Sciatic nerve (tissue), 2 donors: ENCODE measurements around the gene TADA3. TPM values are rescaled to one million over a fixed set of nuclear protein-coding genes. Genes with fewer than 3 reads are reported as not detected.

ENCODE experiments used
- ATAC-seq: fragments of 200-7000 bp; cut with Tn5 transposase; one replicate; pipeline ENCODE4 v1.9.1; 2020; ENCODE audit warnings: mild to moderate bottlenecking, moderate library complexity
- DNase-seq: peaks from one replicate; pipeline ENCODE4 v3.0.0-alpha.2; 2020; ENCODE audit warnings: low spot score
- intact Hi-C: fragments of 100-400 bp; cut with DNase I; formaldehyde crosslinking; loops from one replicate; pipeline ENCODE4 v1.14.2; 2022
- total RNA-seq: library from RNA; stranded (reverse); fragmentation: NEBNext Ultra II Directional; extraction: Animal tissue kit (Norgen Biotek cat#: 25700); gene quantifications from one replicate; pipeline ENCODE4 v1.2.1, GENCODE V29; 2021
- donor health status: DM: no; HTN: no; CAD: no.
- donor health status: DM: no; HTN: no; CAD: no.

TADA3 gene
- total RNA-seq, 1 donor from 2014 or later: 43.1 TPM

DNA sequence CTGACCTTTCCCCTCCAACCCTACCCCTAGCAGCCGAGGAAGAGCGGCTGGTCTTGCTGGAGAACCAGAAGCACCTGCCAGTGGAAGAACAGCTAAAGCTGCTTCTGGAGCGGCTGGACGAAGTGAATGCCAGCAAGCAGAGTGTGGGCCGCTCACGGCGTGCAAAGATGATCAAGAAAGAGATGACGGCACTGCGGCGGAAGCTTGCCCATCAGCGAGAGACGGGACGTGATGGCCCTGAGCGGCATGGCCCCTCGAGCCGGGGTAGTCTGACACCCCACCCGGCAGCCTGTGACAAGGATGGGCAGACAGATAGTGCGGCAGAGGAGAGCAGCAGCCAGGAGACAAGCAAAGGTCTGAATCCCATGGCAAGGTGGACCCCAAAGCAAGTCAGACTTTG, 48.7 kb downstream of the TADA3 start:
- ATAC-seq (no peak), DNase-seq (no peak)
- intact Hi-C loops: no loop called here

DNA sequence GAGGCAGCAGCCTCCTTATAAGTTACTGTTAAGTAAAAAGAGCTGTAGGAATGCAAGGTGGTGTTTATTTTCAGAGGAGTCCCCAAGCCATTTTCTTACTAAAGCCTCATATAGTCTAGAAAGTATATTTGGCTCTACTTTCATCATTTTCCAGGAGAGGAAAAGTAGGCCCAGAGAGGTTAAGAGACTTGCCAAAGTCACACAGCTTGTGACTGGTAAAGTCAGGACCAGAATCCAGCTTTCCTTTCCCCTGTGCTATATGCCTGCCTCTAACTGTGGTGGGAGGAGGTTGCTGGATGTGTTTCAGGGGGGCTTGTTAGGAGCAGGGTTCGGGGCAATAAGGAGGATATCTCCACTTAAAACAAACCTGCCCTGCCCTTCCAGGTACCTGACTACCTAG, 49.7 kb downstream of the TADA3 start:
- intact Hi-C loops: no loop called here
- DNase-seq: no peak
- no peak for ATAC-seq

DNA sequence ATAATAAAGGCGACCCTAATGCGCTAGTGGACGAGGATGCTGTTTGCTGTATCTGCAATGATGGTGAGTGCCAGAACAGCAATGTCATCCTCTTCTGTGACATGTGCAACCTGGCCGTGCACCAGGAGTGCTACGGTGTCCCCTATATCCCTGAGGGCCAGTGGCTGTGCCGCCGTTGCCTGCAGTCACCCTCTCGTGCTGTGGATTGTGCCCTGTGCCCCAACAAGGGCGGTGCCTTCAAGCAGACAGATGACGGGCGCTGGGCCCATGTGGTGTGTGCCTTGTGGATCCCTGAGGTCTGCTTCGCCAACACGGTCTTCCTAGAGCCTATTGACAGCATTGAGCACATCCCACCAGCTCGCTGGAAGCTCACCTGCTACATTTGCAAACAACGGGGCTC, 53.1 kb downstream of the TADA3 start:
- intact Hi-C loops: no loop called here
- no peak for DNase-seq
- ATAC-seq: no peak

DNA sequence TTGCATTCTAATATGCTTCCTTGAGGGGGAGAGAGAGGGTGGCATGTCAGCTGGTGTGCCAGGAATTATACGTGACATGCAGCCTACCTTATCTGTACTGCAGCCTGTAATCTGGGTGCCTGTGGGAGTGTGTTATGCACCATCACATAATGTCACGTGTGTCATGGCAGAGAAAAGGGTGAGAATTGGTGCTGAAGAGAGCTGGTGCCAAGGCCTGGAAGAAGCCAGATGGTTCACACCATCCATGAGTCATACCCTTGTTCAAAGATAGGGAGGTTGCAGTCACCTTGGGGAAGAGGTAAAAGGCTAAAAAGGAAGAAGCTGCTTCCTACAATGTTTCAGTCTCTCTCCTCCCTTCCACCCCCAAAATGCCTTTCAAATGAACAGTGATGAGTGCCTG, 55.4 kb downstream of the TADA3 start:
- ATAC-seq (no peak), DNase-seq (no peak)
- intact Hi-C loops: no loop called here

DNA sequence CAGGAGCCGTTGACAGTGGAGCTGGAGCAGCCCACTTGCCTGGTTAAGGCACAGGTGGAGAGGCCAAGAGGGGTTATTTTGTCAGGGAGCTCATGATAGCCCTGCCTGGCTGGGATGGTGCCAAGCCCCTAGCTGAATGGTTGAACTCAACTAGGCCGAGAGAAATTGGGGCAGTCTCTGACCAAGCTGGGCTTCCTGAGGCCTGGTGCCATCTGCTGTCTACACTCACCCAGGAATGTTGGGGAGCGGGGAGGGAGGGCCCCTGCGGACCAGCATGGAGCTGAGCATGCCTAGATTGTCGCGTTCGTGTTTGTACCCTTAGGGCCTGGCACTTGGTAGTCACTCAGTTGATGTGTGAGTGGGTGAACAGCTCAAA, 59.5 kb downstream of the TADA3 start:
- intact Hi-C loops: no loop called here
- ATAC-seq (no peak), DNase-seq (no peak)

GRCh38 chr3:9732080-9732739, 60.1 kb downstream of the TADA3 start:
- ATAC-seq (no peak), DNase-seq (peak; percentile 70)
- intact Hi-C loops: no loop called here

GRCh38 chr3:9731206-9732079, 60.8 kb downstream of the TADA3 start, which contains the start of gene BRPF1:
TSS of gene BRPF1 (plus strand) at chr3:9731735. CDS start at chr3:9734141, 2,406 bp downstream.
- intact Hi-C loops: no loop called here
- DNase-seq: peak; percentile 99
- ATAC-seq: peak; percentile 99

DNA sequence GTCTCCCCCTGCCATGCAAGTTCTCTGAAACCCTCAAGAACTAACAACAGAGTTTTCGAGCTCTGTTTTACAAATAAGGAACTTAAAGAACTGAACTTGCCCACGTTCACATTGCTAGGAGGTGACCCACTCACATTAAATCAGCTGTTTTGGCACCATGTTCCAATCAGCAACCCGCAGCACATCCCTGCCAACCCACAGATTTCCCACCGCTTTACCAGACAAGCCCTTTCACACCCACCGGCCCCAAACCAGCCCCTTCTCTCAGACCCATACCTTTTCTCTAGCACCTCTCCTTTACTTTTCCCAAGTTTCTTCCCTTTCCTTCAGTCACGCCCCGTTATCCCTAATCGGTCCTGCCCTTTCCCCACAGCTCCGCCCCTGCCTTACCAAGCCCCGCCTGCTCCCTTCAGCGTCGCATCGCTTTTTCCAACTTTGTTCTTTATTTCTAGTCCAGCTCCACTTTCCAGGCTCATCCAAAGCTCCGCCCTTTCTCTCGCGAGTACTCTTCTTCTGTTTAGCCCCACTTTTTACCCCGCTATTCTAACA, 61.5 kb downstream of the TADA3 start:
- ATAC-seq: peak; percentile 83
- intact Hi-C loops: no loop called here
- no peak for DNase-seq

Other genes with a start within 250 kb of the TADA3 start
- not detected for gene LHFPL4, start 238.7 kb downstream of the TADA3 start, total RNA-seq
- gene MTMR14, start 143.0 kb downstream of the TADA3 start, total RNA-seq: 35.5 TPM
- gene CPNE9, start 88.6 kb downstream of the TADA3 start, total RNA-seq: not detected
- 19.8 TPM for gene BRPF1, start 60.7 kb downstream of the TADA3 start, total RNA-seq
- gene OGG1, start 42.5 kb downstream of the TADA3 start, total RNA-seq: 31.2 TPM
- gene CAMK1, start 22.5 kb downstream of the TADA3 start, total RNA-seq: 26.9 TPM
- 117 TPM for gene ARPC4, start 609 bp upstream of the TADA3 start, total RNA-seq
- 113 TPM for gene TTLL3, start 17.8 kb upstream of the TADA3 start, total RNA-seq
- gene RPUSD3, start 51.5 kb upstream of the TADA3 start, total RNA-seq: 29.6 TPM
- 13.6 TPM for gene CIDEC, start 87.8 kb upstream of the TADA3 start, total RNA-seq
- gene JAGN1, start 98.1 kb upstream of the TADA3 start, total RNA-seq: 19.7 TPM
- 5.3 TPM for gene IL17RE, start 110.4 kb upstream of the TADA3 start, total RNA-seq
- 33.2 TPM for gene IL17RC, start 124.6 kb upstream of the TADA3 start, total RNA-seq
- 36.5 TPM for gene CRELD1, start 141.4 kb upstream of the TADA3 start, total RNA-seq
- gene PRRT3, start 159.9 kb upstream of the TADA3 start, total RNA-seq: 1.5 TPM
- gene EMC3, start 194.4 kb upstream of the TADA3 start, total RNA-seq: 51.6 TPM
- gene FANCD2, start 234.0 kb upstream of the TADA3 start, total RNA-seq: 3.8 TPM